Measurements from ENCODE around the gene CD46. TPM values are rescaled to one million over a fixed set of nuclear protein-coding genes. Genes with fewer than 3 reads are reported as not detected.
A peak's percentile ranks its signal among the peaks of the same experiment; 100 is the strongest.
"Not testable (repeated sequence)": the region's sequence is repeated elsewhere in the genome, so short reads cannot be mapped to it uniquely, and the experiment has no call there.

The CD46 gene
- total RNA-seq (ENCODE audit: unreplicated experiment): 116 TPM
- long read RNA-seq, transcript CD46-208 (13 exons, 3,326 nt): minor isoform, 5 of 36 reads
- long read RNA-seq, transcript CD46-203 (12 exons, 3,233 nt): major isoform, 16 of 36 reads
- long read RNA-seq, partial matches to known transcripts: 5 of 36 reads
- long read RNA-seq, other reads (novel, unspliced or antisense): 7 of 36 reads

DNA sequence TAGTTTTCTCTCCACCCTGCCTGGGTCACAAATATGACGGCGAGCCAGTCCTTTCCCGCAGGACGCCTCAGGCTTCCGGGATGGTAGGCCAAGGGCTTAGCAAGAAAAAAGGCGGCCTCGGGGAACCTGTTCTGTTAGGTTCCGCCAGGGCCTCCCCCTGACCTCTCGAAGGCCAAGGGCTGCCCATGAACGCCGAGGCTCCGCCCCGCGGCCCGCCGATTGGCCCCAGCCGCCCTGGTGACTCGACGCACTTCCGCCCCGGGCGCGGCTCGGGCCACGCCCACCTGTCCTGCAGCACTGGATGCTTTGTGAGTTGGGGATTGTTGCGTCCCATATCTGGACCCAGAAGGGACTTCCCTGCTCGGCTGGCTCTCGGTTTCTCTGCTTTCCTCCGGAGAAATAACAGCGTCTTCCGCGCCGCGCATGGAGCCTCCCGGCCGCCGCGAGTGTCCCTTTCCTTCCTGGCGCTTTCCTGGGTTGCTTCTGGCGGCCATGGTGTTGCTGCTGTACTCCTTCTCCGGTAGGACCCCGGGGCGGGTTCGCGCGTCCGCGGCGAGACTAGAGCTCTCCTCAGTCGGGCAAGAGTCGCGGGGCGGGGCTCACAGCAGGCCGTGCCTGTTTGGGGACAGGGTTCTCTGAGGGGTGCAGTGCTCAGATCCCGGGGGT lies at the start of gene CD46:
Gene CD46 (plus strand): TSS at position 265 of the 666 bp plus-strand sequence. CDS start 159 bp downstream, at position 424.
- no peaks in the 10 kb centered on the region for H3K9me3 Mint-ChIP-seq (ENCODE audit: unreplicated experiment)
- H3K27me3 Mint-ChIP-seq (ENCODE audit: unreplicated experiment): peaks cover 5% of the 10 kb centered on the region
- H3K27ac Mint-ChIP-seq (ENCODE audit: unreplicated experiment): peak within 1 kb of the TSS; percentile 93
- DNase-seq (ENCODE audit: low spot score): peak; percentile 95
- H3K36me3 Mint-ChIP-seq (ENCODE audit: low read depth, unreplicated experiment): peaks cover 3% of the 10 kb centered on the region
- peaks cover 43% of the 10 kb centered on the region for H3K4me1 Mint-ChIP-seq (ENCODE audit: unreplicated experiment)
- peak within 1 kb of the TSS; percentile 100 for H3K4me3 Mint-ChIP-seq (ENCODE audit: unreplicated experiment)
- TF ChIP-seq, protein P1, sequence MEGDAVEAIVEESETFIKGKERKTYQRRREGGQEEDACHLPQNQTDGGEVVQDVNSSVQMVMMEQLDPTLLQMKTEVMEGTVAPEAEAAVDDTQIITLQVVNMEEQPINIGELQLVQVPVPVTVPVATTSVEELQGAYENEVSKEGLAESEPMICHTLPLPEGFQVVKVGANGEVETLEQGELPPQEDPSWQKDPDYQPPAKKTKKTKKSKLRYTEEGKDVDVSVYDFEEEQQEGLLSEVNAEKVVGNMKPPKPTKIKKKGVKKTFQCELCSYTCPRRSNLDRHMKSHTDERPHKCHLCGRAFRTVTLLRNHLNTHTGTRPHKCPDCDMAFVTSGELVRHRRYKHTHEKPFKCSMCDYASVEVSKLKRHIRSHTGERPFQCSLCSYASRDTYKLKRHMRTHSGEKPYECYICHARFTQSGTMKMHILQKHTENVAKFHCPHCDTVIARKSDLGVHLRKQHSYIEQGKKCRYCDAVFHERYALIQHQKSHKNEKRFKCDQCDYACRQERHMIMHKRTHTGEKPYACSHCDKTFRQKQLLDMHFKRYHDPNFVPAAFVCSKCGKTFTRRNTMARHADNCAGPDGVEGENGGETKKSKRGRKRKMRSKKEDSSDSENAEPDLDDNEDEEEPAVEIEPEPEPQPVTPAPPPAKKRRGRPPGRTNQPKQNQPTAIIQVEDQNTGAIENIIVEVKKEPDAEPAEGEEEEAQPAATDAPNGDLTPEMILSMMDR (IDR thresholded peaks at IDR 0.05; ENCODE audit: unreplicated experiment): no peak

DNA sequence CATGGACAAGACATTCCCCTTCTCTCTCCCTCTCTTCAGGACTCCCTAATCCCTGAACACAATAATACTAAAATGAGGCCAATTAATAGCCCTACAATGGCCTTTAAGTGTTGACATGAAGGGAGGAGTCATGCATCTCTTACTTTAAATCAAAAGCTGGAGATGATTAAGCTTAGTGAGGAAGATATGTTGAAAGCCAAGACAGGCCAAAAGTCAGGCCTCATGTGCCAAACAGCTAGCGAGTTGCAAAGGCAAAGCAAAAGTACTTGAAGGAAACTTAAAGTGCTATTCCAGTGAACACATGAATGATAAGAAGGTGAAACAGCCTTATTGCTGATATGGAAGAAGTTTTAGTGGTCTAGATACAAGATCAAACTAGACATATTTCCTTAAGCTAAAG lies 49.5 kb upstream of the CD46 start:
- peaks cover 7% of the 10 kb centered on the region for H3K4me1 Mint-ChIP-seq (ENCODE audit: unreplicated experiment)

GRCh38 chr1:207703712-207704111 lies 48.1 kb upstream of the CD46 start:
- TF ChIP-seq, protein P1 (IDR thresholded peaks at IDR 0.05; ENCODE audit: unreplicated experiment): no peak
- Mint-ChIP-seq H3K27ac (ENCODE audit: unreplicated experiment) (no peak overlapping the region), H3K36me3 (ENCODE audit: low read depth, unreplicated experiment) (no peaks in the 10 kb centered on the region), H3K4me3 (ENCODE audit: unreplicated experiment) (no peak overlapping the region), H3K4me1 (ENCODE audit: unreplicated experiment) (no peaks in the 10 kb centered on the region), H3K27me3 (ENCODE audit: unreplicated experiment) (no peaks in the 10 kb centered on the region), H3K9me3 (ENCODE audit: unreplicated experiment) (no peaks in the 10 kb centered on the region)
- no peak for DNase-seq (ENCODE audit: low spot score)

More for the DNA sequence above, 49.5 kb upstream of the CD46 start:
- no peaks in the 10 kb centered on the region for H3K27me3 Mint-ChIP-seq (ENCODE audit: unreplicated experiment)
- no peak overlapping the region for H3K27ac Mint-ChIP-seq (ENCODE audit: unreplicated experiment)
- no peak overlapping the region for H3K4me3 Mint-ChIP-seq (ENCODE audit: unreplicated experiment)
- H3K36me3 Mint-ChIP-seq (ENCODE audit: low read depth, unreplicated experiment): peaks cover 5% of the 10 kb centered on the region
- DNase-seq (ENCODE audit: low spot score): no peak
- TF ChIP-seq, protein P1 (IDR thresholded peaks at IDR 0.05; ENCODE audit: unreplicated experiment): no peak
- no peaks in the 10 kb centered on the region for H3K9me3 Mint-ChIP-seq (ENCODE audit: unreplicated experiment)

DNA sequence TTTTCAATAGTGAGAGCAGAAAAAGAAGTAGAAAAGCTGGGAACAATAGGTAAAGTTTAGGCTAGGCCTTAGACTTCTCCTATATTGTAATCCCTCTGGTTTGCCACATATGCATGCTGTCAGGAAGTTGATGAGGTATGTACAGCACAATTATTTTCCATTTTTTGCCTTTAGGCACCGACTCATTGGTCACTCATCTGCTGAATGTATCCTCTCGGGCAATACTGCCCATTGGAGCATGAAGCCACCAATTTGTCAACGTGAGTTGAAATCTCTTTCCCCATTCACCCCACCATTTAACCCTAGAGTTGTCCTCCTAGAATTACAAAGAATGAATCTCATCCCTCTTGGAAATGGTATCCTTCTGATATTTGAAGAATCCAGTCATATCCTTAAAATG lies 43.9 kb upstream of the CD46 start:
- not testable (repeated sequence) for H3K27ac Mint-ChIP-seq (ENCODE audit: unreplicated experiment); H3K4me1 Mint-ChIP-seq (ENCODE audit: unreplicated experiment); DNase-seq (ENCODE audit: low spot score); H3K27me3 Mint-ChIP-seq (ENCODE audit: unreplicated experiment); H3K4me3 Mint-ChIP-seq (ENCODE audit: unreplicated experiment); H3K36me3 Mint-ChIP-seq (ENCODE audit: low read depth, unreplicated experiment); H3K9me3 Mint-ChIP-seq (ENCODE audit: unreplicated experiment)

DNA sequence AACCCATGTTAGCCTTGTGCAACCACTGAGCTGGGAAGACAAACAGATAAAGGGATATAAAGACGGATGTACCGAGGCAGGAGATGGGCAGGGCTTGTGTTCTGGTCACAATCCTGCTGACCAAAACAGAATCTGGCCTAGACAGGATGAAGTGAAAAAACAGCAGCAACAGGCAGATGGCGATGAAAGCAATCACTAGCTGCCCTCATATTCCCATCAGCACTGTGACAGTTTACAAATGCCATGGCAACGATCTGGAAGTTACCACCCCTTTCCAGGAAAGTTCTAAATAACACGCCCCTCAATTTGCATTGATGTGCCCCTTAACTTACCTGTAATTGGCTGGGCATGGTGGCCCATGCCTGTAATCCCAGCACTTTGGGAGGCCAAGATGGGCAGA lies 40.6 kb upstream of the CD46 start:
- H3K27me3 Mint-ChIP-seq (ENCODE audit: unreplicated experiment): peaks cover 1% of the 10 kb centered on the region
- H3K9me3 Mint-ChIP-seq (ENCODE audit: unreplicated experiment): no peaks in the 10 kb centered on the region
- DNase-seq (ENCODE audit: low spot score): no peak
- H3K4me3 Mint-ChIP-seq (ENCODE audit: unreplicated experiment): peak overlapping the region; percentile 8
- H3K4me1 Mint-ChIP-seq (ENCODE audit: unreplicated experiment): no peaks in the 10 kb centered on the region
- TF ChIP-seq, protein P1 (IDR thresholded peaks at IDR 0.05; ENCODE audit: unreplicated experiment): no peak
- no peak overlapping the region for H3K27ac Mint-ChIP-seq (ENCODE audit: unreplicated experiment)
- peaks cover 19% of the 10 kb centered on the region for H3K36me3 Mint-ChIP-seq (ENCODE audit: low read depth, unreplicated experiment)

GRCh38 chr1:207712701-207713100 lies 39.2 kb upstream of the CD46 start:
- H3K27me3 Mint-ChIP-seq (ENCODE audit: unreplicated experiment); H3K4me3 Mint-ChIP-seq (ENCODE audit: unreplicated experiment); DNase-seq (ENCODE audit: low spot score); H3K27ac Mint-ChIP-seq (ENCODE audit: unreplicated experiment); H3K4me1 Mint-ChIP-seq (ENCODE audit: unreplicated experiment); H3K9me3 Mint-ChIP-seq (ENCODE audit: unreplicated experiment): not testable (repeated sequence)
- H3K36me3 Mint-ChIP-seq (ENCODE audit: low read depth, unreplicated experiment): peaks cover 25% of the 10 kb centered on the region

All from endothelial cell (in vitro differentiated cells).